Occipital lobe (tissue), 2 donors: ENCODE results near the gene CALCR. TPM values are rescaled to one million over a fixed set of nuclear protein-coding genes. Genes with fewer than 3 reads are reported as not detected.
"Not testable (repeated sequence)": the region's sequence is repeated elsewhere in the genome, so short reads cannot be mapped to it uniquely, and the experiment has no call there.

Experiments used
- DNase-seq: peaks from one replicate; lab custom pipeline; 2025; lab: John Stamatoyannopoulos, UW
- total RNA-seq: library from RNA; depleted of rRNA; stranded (reverse); fragments of >200 nt; gene quantifications from one replicate; pipeline ENCODE4 v1.2.3, GENCODE V29; 2014

The CALCR gene
- total RNA-seq, 1 donor from 2014 or later: not detected

DNA sequence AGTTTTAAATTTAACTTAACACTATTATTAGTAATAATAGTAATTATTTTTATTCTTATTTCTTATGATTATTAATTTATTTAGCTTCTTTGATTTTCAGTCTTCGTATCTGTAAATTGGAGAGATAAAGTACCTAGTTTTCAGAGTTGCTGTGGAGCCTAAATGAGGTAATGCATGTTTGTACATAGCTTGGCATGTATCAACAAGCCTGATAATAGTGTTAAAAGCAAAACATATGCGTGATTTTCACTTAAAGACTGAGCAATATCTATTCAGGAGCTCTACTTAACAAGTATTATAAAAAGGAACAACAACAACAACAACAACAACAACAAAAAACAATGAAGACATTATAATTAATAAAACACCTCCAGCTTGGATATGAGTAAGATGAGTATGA, 12.4 kb downstream of the CALCR start:
- DNase-seq: no peak

DNA sequence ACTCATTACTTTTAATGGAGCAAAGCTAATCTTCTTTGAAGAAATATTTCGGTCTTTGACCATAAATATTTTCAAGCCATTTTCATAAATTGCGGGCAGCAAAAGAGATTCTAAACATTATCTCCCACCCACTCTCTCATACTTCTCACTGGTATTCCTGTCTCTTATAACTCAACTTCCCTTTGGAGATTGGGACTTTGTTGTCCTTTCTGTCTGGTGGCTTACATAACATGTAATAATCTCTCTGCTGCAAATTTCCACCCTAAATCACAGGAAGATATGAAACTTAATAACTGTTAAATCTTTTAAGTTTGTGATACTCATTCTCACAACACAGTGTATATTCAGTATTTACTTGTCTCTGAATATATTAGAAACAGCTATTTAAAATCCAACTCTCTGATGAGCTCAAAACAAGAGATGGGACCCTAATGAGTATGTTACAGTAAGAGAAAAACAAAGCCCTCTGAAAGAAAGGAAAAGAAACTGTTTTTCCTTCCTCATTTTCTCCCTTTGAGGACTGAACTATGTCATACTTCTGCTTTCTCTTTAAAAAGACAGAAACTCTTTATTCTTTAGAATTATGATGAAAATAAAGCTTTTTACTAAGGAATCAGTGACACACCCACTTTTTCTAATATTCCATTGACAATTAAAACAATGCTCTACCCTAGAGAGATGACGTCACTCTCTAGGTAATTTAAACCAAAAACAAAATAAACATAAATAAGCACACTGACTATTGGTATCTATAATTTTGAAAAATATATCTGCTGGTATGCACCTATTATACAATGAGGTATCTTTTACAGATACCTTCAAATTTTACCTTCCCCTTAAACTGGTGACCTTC, 14.7 kb downstream of the CALCR start:
- no peak for DNase-seq

- no peak for DNase-seq
Observed at GRCh38 chr7:93558705-93559614, 15.6 kb downstream of the CALCR start.

GRCh38 chr7:93551931-93552330, 22.6 kb downstream of the CALCR start:
- no peak for DNase-seq

- no peak for DNase-seq
Observed at GRCh38 chr7:93551063-93551895, 23.2 kb downstream of the CALCR start.

- no peak for DNase-seq
Observed at GRCh38 chr7:93547716-93548115, 26.8 kb downstream of the CALCR start.

- DNase-seq: no peak
Observed at GRCh38 chr7:93544691-93545090, 29.8 kb downstream of the CALCR start.

GRCh38 chr7:93538061-93538460, 36.5 kb downstream of the CALCR start:
- DNase-seq: no peak

GRCh38 chr7:93535616-93536015, 38.9 kb downstream of the CALCR start:
- no peak for DNase-seq

DNA sequence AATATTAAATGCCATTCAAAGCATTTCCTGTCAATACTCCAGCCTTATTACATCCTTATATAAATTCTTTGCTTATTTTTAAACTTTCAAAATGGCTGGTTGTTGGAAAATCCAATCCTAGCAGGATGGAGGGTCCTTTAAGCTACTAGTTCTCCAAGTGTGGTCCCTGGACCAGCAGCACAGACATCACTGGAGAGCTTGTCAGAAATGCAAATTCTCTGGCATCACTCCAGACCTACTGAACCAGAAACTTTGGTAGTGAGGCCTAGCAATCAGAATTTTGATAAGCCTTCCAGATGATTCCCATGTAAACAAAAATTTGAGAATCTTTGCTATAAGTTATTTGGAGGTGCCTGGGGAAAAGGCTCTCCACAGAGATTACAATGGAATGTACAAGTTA, 43.8 kb downstream of the CALCR start:
- no peak for DNase-seq

- no peak for DNase-seq
Observed at GRCh38 chr7:93516834-93517233, 57.7 kb downstream of the CALCR start.

GRCh38 chr7:93515144-93515543, 59.4 kb downstream of the CALCR start:
- no peak for DNase-seq

- DNase-seq: no peak
Observed at GRCh38 chr7:93509303-93509702, 65.2 kb downstream of the CALCR start.

GRCh38 chr7:93503088-93503487, 71.4 kb downstream of the CALCR start:
- DNase-seq: no peak

DNA sequence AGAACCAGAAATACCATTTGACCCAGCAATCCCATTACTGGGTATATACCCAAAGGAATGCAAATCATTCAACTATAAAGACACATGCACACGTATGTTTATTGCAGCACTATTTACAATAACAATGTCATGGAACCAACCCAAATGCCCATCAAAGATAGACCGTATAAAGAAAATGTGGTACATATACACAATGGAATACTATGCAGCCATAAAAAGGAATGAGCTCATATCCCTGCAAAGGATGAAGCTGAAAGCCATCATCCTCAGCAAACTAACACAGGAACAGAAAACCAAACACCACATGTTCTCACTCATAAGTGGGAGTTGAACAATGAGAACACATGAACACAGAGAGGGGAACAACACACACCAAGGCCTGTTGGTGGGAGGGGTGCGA, 82.7 kb downstream of the CALCR start:
- DNase-seq: not testable (repeated sequence)

DNA sequence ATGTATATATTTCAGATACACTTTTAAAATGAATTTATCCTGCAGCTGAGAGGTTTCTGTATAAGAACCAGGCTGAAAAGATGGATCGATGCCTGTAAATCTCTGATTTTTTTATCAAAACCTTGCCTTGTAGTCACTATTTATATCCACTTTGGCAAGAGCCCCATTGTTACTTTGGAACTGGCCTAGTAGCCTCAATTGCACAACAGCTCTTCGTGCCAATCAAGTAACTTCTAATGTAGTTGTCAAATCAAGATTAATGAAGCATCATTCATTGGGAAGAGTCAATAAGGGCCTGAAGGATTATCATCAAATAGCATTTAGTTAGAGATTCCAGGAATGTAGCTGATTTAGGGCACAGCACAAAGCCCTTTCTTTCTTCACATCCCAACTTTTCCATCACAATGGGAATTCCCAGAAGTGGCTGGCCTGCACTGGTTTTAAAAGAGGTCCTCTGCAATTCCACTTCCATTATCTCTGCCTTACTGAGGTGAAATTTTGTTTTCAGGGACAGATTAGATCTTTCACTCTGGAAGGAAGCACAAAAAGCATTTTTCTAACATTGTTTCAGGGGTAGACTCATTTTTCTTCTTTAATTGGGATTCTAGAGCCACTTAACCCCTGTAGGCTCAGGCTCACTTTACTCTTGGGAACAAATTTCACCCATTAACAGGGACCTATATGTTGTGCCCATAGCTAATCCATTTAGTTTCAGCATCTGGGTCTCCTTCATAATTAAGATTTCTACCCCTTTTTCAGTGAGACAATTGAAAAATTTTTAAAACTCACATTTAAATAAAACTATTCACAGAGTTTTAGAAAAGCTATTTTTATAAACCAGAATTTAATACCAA, 97.8 kb downstream of the CALCR start:
- no peak for DNase-seq

DNA sequence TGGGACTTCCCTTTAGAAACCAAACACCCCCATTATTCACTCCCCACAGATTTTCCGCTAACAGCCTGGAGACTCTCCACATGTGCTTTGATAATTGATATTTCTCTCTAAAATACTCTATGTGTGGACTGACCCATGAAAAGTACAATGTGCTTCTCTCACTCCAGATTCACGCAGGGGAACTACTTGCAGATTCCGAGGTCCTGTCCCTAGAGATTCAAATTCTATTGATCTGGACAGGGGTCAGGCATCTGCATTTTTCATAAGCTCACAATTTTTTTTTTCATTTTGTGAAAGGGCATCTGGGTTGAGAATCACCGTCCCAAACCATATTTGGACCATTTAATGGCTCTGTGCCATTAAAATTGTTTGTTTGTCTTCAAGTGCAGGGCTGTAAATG, 98.7 kb downstream of the CALCR start:
- no peak for DNase-seq

DNA sequence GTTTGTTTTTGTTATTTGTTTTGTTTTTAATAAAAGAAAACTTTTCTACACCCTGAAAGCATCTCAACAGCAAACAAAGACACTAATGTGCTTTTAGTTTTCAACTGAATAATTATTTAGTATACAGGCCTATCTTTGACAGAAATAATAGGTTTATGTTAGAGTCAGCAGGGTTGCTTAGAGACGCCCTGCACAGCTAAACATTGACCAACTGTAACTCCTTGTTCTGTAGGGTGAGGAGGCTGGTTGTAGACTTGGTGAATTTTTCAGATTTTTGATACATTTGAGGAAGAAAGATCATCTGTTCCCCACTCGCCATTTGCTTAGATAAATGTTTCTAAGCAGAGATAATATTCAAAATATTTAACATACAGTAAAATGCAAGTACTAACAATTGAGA, 103.1 kb downstream of the CALCR start:
- no peak for DNase-seq

DNA sequence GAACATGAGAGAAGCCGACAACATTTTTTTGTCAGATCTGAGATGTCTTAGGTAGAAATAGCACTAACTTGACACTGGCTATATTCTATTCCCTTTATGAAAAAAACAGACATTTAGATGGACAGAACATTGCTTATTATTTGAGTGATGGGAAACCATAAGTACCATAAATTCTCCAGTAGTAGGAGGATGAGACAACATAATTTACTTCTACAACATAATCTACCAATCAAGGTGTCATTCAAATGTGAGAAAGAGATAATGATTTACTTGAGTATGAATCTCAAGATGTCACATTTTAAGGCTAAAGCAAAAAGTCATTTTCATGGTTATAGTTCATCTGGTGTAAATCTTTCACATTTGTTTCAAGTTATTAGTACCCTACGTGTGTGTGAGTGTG, 110.8 kb downstream of the CALCR start:
- DNase-seq: no peak

DNA sequence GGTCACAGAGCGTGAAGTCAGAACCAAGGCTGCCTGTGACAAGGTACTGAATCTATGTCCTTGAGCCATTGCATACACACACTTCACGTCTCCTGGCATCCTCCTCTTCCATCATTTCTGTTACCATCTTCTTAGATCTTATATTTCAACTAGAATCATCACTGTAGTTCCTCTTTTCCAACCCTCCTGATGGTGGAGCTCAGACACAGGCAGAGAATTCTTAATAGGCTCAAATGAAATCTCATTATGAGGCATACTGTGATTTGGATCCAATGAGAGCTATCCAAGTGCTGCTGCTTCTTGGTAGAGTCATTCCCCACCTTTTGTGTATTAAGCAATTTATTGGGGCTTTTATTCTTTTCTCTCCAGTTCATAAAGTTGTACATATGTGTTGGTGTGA, 113.2 kb downstream of the CALCR start:
- no peak for DNase-seq

GRCh38 chr7:93453262-93453661, 121.3 kb downstream of the CALCR start:
- DNase-seq: no peak
